AG09319 (cell line): ENCODE measurements around the gene C11orf42.
A peak's percentile ranks its signal among the peaks of the same experiment; 100 is the strongest.
"Not testable (repeated sequence)": the region's sequence is repeated elsewhere in the genome, so short reads cannot be mapped to it uniquely, and the experiment has no call there.

Experiments used
- DNase-seq: peaks from one replicate; pipeline ENCODE4 v3.0.0-alpha.2; 2010; ENCODE audit warnings: low read depth; ENCODE audit errors: extremely low read depth
- TF ChIP-seq, protein P1 (sequence below): IDR thresholded peaks from 2 replicates; pipeline ENCODE4 v1.5.1; 2011; ENCODE audit warnings: low read depth, mild to moderate bottlenecking, inconsistent platforms, low read length, moderate library complexity

Gene C11orf42

DNA sequence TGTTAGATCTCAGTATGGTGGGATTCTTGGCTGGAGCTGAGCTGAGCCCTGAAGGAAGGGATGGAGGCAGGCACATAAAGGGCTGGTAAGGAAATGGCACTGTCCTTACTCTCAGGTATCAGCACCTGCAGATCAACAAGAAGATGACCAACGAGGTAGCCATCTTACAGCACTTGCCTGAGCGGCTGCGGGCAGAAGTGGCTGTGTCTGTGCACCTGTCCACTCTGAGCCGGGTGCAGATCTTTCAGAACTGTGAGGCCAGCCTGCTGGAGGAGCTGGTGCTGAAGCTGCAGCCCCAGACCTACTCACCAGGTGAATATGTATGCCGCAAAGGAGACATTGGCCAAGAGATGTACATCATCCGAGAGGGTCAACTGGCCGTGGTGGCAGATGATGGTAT lies 36.0 kb downstream of the C11orf42 start:
- TF ChIP-seq, protein P1, sequence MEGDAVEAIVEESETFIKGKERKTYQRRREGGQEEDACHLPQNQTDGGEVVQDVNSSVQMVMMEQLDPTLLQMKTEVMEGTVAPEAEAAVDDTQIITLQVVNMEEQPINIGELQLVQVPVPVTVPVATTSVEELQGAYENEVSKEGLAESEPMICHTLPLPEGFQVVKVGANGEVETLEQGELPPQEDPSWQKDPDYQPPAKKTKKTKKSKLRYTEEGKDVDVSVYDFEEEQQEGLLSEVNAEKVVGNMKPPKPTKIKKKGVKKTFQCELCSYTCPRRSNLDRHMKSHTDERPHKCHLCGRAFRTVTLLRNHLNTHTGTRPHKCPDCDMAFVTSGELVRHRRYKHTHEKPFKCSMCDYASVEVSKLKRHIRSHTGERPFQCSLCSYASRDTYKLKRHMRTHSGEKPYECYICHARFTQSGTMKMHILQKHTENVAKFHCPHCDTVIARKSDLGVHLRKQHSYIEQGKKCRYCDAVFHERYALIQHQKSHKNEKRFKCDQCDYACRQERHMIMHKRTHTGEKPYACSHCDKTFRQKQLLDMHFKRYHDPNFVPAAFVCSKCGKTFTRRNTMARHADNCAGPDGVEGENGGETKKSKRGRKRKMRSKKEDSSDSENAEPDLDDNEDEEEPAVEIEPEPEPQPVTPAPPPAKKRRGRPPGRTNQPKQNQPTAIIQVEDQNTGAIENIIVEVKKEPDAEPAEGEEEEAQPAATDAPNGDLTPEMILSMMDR, result no peak
- no peak for DNase-seq

DNA sequence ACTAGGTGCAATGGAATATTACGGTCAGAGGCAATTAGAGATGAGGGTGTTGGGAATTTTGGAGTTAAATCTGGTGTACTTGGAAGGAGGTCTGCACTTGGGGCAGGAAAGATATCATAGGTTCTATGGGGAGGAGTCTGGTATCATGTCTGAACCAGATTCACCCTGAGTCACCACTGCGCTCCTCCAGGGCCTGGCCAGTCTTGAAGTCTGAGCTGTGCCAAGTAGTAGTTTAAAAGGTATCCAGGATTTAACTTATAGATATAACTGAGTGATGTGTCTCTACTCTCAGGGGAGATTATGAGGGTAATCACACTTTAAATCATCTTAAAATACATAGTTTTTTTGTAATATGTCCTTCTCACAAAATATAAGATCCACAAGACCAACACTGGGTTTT lies 40.2 kb downstream of the C11orf42 start:
- TF ChIP-seq, protein P1, result no peak
- no peak for DNase-seq

DNA sequence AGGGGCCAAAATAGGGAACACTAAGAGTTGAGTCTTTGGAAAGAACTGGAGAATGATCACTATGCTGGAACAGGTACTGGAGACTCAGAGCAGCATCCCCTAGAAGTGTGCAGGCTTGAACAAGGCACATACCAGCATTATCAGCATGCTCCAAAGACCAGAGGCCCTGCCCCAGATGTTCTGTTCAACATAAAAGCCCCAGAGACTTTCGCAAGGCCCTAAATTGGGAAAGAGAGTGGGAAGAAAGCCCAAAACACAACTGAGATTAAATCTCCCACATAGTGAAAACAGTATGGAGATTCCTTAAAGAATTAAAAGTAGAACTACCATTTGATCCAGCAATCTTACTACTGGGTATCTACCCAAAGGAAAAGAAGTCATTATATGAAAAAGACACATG lies 42.9 kb downstream of the C11orf42 start:
- TF ChIP-seq, protein P1, result no peak
- DNase-seq, result peak; percentile 15

DNA sequence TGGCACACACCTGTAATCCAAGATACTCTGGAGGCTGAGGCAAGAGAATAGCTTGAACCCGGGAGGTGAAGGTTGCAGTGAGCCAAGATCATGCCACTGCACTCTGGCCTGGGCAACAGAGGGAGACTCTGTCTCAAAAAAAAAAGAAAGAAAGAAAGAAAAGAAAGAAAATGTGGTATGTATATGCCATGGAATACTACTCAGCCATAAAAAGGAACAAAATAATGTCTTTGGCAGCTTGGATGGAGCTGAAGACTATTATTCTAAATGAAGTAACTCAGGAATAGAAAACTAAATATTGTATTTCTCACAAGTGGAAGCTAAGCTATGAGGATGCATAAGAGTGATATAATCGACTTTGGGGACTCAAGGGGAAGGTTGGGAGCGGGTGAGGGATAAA lies 43.5 kb downstream of the C11orf42 start:
- DNase-seq, result not testable (repeated sequence)

DNA sequence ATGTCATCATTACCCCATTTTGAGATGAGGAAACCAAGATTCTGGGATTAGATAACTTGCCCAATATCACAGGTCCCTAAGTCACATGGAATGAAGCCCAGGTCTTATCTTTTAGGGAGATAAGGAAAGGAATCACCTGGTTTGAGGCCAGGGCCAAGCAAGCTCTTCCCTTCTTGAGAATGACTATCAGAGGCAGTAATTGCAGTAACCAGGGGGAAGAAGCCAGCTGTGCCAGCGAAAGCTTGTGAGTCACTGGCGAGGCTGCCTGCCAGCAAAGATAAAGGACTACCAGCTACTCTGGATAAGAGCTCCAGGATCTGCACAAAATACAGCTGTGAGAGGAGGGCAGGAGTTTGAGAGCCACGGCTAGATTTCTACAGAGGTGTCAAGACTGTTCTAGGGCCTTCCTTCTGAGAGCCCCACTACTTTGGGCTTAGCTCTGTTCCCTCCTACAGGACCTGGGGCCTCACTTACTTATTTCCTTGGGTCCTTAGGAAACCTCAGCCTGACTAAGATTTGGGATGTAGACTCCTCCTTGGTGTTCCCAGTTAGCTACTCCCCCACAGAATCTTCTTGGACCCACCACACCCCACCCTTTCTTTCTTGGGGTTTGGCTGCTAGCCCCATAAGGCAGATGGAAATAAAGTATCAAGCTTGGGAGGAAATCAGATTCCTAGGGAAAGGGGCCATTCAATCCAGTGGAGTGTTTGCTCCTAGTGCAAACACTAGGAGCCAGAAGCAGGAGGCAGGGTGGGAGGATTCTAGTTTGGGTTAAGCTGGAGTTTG lies 44.6 kb downstream of the C11orf42 start:
- TF ChIP-seq, protein P1, result no peak
- peak; percentile 35 for DNase-seq

DNA sequence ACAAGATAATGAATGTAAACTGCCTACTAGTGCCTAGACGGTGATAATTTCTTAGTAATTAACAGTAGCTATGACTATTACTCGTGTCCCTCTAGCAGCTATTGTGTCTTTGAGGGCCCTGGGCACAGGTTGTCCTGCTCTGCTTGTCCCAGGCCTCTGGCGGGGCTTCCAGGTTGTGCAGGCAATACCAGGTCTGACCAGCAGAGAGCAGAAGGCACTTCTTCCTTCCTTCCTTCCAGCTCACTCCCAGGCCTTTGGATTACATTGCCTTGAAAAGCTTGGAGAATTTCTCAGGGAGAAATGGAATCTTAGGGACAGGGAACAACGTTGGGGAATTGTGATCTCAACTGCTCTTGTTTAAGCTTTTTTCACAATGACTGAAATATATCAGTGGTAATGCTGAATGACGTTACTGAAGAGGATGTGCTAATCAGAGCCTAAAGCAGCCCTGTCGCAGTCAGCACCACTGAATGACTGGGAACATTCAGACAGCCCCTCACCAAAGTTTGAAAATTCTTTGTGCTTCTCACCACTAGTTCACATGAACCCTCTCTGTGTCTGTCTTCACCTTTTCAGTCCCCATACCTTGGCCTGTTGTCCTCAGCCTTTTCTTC lies 45.9 kb downstream of the C11orf42 start:
- TF ChIP-seq, protein P1, result peak; percentile 82
- DNase-seq, result peak; percentile 16

DNA sequence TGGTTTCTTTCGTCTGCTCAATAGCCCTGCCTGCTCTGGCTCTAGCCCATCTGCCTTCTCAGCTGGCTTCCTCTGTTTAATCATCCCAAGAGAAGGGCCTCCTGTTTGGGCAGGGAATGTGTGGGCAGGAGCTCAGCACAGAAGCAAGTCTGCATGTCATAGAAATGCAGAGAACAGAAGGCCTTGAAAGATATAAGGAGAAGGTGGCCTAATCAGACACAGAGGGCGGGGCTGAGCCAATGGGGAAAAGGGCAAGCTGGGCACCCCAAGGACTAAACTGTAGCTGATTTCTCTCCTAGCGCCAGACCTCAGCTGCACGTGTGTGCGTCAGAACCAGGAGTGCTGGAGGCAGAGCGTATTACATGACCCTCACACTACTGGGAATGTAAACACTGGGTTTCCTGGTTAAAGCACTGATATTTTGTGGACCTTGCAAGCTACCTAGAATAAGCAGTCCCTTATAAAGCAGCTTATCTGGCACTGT lies 46.7 kb downstream of the C11orf42 start:
- DNase-seq, result no peak
- TF ChIP-seq, protein P1, result no peak

DNA sequence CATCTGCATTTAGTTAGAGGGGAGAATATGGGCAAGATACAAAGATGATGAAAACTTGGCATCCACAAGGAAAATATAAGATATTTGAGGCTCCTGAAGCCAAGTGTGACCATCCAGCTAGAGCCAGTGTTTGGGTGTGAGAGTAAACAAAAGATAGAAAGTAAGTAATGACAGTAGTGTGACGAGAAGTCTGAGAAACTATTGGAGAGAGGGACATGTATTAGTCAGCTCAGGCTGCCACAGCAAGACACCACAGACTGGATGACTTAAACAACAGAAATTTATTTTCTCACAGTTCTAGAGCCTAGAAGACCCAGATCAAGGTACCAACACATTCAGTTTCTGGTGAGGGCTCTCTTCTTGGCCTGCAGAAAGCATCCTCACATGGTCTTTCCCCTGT lies 47.8 kb downstream of the C11orf42 start:
- no peak for DNase-seq
- TF ChIP-seq, protein P1, result no peak
